Epithelial cell of proximal tubule (primary cell): ENCODE results near the gene CRIP2. TPM values are rescaled to one million over a fixed set of nuclear protein-coding genes. Genes with fewer than 3 reads are reported as not detected.

Source experiments
- DNase-seq: peaks from one replicate; pipeline ENCODE4 v3.0.0-alpha.2; 2011; ENCODE audit warnings: low read depth
- H3K4me3 ChIP-seq: 2 replicates; pipeline ENCODE4 v1.5.1; 2011; ENCODE audit warnings: low read depth, mild to moderate bottlenecking, low read length
- total RNA-seq: library from RNA; depleted of rRNA; stranded (reverse); fragments of >200 nt; gene quantifications from 2 replicates; pipeline ENCODE4 v1.2.3, GENCODE V29; 2015
- TF ChIP-seq, protein P1 (sequence below): conservative IDR thresholded peaks from 2 replicates; pipeline ENCODE4 v1.5.1; 2012; ENCODE audit warnings: low read depth, mild to moderate bottlenecking, low read length

CRIP2 gene
- total RNA-seq, 1 donor from 2014 or later, result 121 TPM

DNA sequence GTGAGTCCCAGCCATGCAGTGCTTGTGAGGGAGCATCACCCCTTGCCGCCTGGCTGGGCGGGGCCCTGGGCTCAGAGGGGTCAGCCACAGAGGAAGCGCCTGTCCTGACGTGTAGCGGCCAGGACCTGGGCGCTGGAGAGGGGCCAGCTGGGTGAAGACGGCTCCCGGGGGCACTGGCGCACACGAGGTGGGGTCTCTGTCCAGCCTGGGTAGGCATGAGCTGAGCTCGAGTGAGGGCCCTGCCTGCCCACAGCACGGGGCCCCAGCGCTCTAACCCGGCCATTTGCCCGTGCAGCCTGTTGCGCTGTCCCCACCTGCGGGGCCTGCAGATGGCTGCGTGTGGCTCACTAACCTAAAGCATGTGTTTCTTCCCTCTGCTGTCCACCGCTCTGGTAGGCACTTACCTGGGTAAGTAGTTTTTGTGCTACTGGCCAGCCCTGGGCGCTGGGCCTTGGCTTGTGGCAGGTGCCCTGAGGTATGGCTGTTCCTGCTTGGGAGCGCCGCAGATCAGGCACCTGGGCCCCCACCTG lies 6.6 kb upstream of the CRIP2 start:
- no peak for DNase-seq
- H3K4me3 ChIP-seq, result no peak overlapping the region
- TF ChIP-seq, protein P1, sequence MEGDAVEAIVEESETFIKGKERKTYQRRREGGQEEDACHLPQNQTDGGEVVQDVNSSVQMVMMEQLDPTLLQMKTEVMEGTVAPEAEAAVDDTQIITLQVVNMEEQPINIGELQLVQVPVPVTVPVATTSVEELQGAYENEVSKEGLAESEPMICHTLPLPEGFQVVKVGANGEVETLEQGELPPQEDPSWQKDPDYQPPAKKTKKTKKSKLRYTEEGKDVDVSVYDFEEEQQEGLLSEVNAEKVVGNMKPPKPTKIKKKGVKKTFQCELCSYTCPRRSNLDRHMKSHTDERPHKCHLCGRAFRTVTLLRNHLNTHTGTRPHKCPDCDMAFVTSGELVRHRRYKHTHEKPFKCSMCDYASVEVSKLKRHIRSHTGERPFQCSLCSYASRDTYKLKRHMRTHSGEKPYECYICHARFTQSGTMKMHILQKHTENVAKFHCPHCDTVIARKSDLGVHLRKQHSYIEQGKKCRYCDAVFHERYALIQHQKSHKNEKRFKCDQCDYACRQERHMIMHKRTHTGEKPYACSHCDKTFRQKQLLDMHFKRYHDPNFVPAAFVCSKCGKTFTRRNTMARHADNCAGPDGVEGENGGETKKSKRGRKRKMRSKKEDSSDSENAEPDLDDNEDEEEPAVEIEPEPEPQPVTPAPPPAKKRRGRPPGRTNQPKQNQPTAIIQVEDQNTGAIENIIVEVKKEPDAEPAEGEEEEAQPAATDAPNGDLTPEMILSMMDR, result no peak

DNA sequence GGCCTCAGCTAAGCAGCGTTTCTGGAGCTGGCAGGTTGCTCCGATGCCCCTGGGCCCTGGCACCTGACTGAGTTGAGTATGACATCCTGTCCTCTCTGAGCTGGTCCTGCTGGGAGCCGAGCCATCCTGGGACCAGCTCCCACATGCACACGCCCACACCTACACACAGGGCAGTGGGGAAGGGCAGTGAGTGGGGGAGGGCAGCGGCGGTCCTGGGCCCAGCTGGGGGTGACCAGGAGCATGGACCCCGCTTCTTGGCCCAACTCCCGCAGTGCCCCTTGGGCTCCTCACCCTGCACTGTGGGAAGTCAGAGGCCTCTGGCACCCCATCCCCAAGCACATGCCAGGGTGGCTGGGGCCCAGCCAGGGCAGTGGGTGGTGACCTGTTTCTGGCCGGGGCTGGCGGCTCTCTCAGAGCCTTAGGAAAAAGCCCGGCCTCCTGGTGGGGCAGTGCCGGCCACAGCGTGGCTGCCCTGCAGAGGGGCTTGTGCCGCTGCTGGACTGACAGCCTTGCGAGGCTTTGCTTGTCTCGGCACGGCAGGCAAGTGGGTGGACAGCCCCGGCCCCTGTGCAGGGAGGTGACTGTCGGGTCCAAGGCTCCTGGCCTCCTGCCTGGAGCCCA lies 5.9 kb upstream of the CRIP2 start:
- no peak for DNase-seq
- TF ChIP-seq, protein P1, result no peak
- H3K4me3 ChIP-seq, result no peak overlapping the region

DNA sequence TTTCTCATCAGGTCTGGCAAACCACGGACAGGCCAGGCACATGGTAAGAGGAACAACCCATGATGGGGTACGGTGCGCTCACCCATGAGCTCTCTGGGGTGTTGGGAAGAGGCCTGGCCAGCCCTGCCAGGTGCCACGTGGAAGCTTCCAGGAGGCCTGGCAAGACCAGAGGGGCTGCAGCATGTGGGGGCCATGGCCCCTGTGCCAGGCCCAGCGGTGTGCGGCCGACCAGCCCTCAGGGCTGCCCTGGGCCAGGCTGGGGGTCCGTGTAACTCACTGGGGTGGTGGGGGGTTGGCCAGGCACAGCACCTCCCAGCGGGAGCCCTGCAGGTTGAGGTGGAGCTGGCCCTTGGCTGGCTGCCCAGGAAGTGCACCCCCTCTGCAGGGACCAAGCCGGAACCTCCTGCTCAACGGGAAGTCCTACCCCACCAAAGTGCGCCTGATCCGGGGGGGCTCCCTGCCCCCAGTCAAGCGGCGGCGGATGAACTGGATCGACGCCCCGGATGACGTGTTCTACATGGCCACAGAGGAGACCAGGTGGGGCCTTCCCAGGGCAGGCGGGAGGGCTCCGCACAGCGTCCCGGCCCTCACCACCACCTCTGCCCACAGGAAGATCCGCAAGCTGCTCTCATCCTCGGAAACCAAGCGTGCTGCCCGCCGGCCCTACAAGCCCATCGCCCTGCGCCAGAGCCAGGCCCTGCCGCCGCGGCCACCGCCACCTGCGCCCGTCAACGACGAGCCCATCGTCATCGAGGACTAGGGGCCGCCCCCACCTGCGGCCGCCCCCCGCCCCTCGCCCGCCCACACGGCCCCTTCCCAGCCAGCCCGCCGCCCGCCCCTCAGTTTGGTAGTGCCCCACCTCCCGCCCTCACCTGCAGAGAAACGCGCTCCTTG lies 4.9 kb upstream of the CRIP2 start:
- H3K4me3 ChIP-seq, result no peak overlapping the region
- TF ChIP-seq, protein P1, result no peak
- no peak for DNase-seq

DNA sequence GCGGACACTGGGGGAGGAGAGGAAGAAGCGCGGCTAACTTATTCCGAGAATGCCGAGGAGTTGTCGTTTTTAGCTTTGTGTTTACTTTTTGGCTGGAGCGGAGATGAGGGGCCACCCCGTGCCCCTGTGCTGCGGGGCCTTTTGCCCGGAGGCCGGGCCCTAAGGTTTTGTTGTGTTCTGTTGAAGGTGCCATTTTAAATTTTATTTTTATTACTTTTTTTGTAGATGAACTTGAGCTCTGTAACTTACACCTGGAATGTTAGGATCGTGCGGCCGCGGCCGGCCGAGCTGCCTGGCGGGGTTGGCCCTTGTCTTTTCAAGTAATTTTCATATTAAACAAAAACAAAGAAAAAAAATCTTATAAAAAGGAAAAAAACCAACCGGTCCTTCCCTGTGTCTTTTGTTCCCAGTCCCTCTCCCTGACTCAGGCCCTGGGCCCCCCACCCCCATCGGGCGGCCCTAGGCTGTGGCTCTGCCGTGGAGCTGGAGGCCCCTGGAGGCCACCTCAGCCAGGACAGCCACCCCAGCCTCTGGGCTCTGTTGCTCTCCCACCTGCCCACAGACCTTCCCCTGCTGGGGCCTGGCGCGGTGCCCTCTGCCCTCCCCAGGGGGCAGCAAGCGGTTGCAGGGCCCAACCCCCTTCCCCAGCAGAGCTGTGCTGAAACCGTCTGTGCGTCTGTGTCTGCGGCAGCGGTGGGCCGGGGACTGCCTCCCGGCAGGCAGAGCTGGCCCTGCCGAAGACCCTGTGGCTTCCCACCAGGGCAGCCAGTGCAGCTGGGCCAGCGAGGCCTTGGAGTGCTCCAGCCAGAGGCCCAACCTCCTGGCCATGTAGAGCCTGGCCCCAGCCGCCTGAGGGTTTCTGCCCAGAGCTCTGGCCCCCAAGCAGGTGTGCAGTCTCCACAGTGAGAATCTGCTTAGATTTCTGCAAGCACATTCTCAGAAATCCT lies 4.0 kb upstream of the CRIP2 start:
- DNase-seq, result no peak
- TF ChIP-seq, protein P1, result no peak

DNA sequence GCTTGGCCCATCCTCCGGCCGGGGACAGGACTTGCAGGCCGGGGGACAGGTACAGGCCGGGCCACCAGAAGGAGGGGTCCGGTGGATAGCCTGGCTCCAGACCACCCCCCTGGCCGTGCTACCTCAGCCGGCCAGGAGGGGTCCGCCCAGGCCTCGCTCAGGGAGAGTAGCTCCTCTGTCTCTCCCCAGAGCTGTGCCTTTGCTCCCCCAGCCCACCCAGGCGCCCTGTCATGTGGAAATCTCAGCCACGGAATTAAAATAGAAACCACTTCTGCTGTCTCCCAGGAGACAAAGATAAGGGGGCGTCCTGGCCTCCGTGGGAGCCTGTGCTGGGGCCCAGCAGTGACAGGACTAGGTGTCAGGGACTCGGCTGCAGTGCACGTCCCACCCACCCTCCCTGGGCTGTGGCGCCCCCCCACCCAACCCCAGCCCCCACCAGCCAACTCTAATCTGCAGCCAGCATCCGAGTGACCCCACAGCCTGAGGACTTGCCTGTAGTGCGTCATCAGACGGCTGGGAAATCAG lies 3.3 kb upstream of the CRIP2 start:
- TF ChIP-seq, protein P1, result no peak
- H3K4me3 ChIP-seq, result no peak overlapping the region
- DNase-seq, result no peak

More for the DNA sequence above, 4.0 kb upstream of the CRIP2 start:
- H3K4me3 ChIP-seq, result no peak overlapping the region

DNA sequence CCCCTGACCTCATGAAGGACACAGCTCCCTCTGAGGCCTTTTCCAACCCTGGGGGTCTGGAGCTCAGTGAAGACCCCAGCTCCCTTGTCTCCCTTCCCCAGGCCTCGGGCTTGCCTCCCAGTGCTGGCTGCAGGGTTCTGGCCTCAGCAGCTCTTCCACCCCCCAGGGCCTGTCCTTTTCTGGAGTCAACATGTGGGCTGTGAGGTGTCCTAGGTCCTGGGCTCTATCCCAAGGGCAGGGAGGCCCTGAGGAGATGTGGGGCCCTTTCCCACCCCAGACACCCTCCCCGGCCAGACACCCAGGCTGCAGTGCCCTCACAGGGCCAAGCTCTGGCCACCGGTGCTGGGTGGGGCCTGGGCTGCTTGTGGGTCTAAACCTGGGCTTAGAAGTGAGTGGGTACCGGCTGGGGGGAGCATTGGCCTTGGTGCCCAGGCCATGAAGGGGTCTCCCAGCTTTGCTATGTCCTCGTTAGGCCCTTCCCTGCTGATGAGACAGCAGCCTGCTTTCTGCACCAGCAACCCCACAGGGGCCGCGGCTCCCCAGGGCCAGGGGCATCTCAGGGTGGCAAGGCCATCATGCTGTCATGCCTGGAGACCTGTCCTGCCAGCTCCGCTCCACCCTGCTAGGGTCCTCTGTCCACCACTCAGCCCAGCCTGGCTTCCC lies 2.7 kb upstream of the CRIP2 start:
- TF ChIP-seq, protein P1, result no peak
- DNase-seq, result no peak
- no peak overlapping the region for H3K4me3 ChIP-seq
